ENCODE results near the gene PRAMEF11. TPM values are rescaled to one million over a fixed set of nuclear protein-coding genes. Genes with fewer than 3 reads are reported as not detected.

The PRAMEF11 gene
- total and polyA plus RNA-seq, 4 donors, result not detected

GRCh38 chr1:12809933-12810332 lies 21.3 kb downstream of the PRAMEF11 start:
- no peak for DNase-seq (ENCODE audit: low spot score)
- Histone ChIP-seq H3K9ac (ENCODE audit: low read depth in 1 of 2, low read length in 2 of 2) (no peak overlapping the region), H3K4me3 (ENCODE audit: low read depth in 1 of 3, low read length in 3 of 3) (no peak overlapping the region), H3K27ac (ENCODE audit: low read depth in 1 of 2, low read length in 2 of 2) (no peak overlapping the region), H3K9me3 (ENCODE audit: control insufficient read depth in 4 of 4, low read length in 3 of 4) (no peaks in the 10 kb centered on the region), H3K36me3 (ENCODE audit: control insufficient read depth in 4 of 4, insufficient read depth in 3 of 4, low read depth in 1 of 4, low read length in 3 of 4) (no peaks in the 10 kb centered on the region), H3K27me3 (ENCODE audit: control insufficient read depth in 4 of 4, insufficient read depth in 4 of 4, low read length in 3 of 4) (peaks cover 0 to 3% (median 0%) of the 10 kb centered on the region in 4 donors), H3K4me1 (ENCODE audit: control insufficient read depth in 4 of 4, insufficient read depth in 4 of 4, low read length in 3 of 4) (no peaks in the 10 kb centered on the region)
- 90% methylated on average over 1 of the region's 1 CpG for WGBS
- TF ChIP-seq, protein P1, sequence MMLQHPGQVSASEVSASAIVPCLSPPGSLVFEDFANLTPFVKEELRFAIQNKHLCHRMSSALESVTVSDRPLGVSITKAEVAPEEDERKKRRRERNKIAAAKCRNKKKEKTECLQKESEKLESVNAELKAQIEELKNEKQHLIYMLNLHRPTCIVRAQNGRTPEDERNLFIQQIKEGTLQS (IDR thresholded peaks at IDR 0.05), result no peak
- TF ChIP-seq NR2F2 (IDR thresholded peaks at IDR 0.05) (no peak), JUND (IDR thresholded peaks at IDR 0.05) (no peak), REST (IDR thresholded peaks at IDR 0.05) (no peak), EGR1 (IDR thresholded peaks at IDR 0.05; ENCODE audit: low read depth in 2 of 2) (no peak), ZBTB33 (IDR thresholded peaks at IDR 0.05) (no peak)

DNA sequence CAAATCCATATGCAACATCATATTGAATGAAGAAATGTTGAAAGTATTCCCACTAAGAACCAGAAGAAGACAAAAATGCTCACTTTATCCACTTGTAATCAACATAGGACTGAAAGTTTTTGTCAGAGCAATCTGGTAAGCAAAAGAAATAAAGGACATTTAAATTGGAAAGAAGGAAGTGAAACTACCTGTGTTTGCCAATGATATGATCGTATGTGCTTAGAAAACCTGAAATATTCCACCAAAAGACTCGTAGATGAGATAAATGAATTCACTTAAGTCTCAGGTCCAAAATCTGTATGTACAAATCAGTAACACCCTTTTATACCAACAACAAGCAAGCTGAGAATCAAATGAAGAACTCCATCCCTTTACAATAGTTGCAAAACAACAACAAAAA lies 31.5 kb downstream of the PRAMEF11 start:
- H3K9ac ChIP-seq (ENCODE audit: low read depth in 1 of 2, low read length in 2 of 2), result no peak overlapping the region
- WGBS, result 57% methylated on average over 2 of the region's 2 CpGs
- DNase-seq (ENCODE audit: low spot score), result no peak
- H3K4me3 ChIP-seq (ENCODE audit: low read depth in 1 of 3, low read length in 3 of 3), result no peak overlapping the region
- no peak overlapping the region for H3K27ac ChIP-seq (ENCODE audit: low read depth in 1 of 2, low read length in 2 of 2)
- H3K4me1 ChIP-seq (ENCODE audit: control insufficient read depth in 4 of 4, insufficient read depth in 4 of 4, low read length in 3 of 4), result no peaks in the 10 kb centered on the region
- no peaks in the 10 kb centered on the region for H3K36me3 ChIP-seq (ENCODE audit: control insufficient read depth in 4 of 4, insufficient read depth in 3 of 4, low read depth in 1 of 4, low read length in 3 of 4)
- no peaks in the 10 kb centered on the region for H3K9me3 ChIP-seq (ENCODE audit: control insufficient read depth in 4 of 4, low read length in 3 of 4)
- H3K27me3 ChIP-seq (ENCODE audit: control insufficient read depth in 4 of 4, insufficient read depth in 4 of 4, low read length in 3 of 4), result no peaks in the 10 kb centered on the region
- no peak for TF ChIP-seq MAX (IDR thresholded peaks at IDR 0.05)
- TF ChIP-seq NR2F2 (IDR thresholded peaks at IDR 0.05), result no peak
- TF ChIP-seq REST (IDR thresholded peaks at IDR 0.05), result no peak
- TF ChIP-seq JUND (IDR thresholded peaks at IDR 0.05), result no peak
- no peak for TF ChIP-seq HNF4A (conservative IDR thresholded peaks at IDR 0.05)
- TF ChIP-seq GABPA (IDR thresholded peaks at IDR 0.05 in 1 of 2, conservative IDR thresholded peaks at IDR 0.05 in 1 of 2), result no peak
- no peak for TF ChIP-seq FOXA1 (IDR thresholded peaks at IDR 0.05)
- no peak for TF ChIP-seq FOXA2 (IDR thresholded peaks at IDR 0.05)
- TF ChIP-seq TAF1 (conservative IDR thresholded peaks at IDR 0.05), result no peak
- no peak for TF ChIP-seq EGR1 (IDR thresholded peaks at IDR 0.05; ENCODE audit: low read depth in 2 of 2)
- no peak for TF ChIP-seq CTCF (IDR thresholded peaks at IDR 0.05; ENCODE audit: low read depth, low read length, missing input control)
- no peak for TF ChIP-seq RXRA (IDR thresholded peaks at IDR 0.05)
- no peak for TF ChIP-seq RAD21 (IDR thresholded peaks at IDR 0.05)

All from liver (tissue), 9 donors.